ENCODE results near the gene ERBB4. TPM values are rescaled to one million over a fixed set of nuclear protein-coding genes. Genes with fewer than 3 reads are reported as not detected.

ERBB4 gene
- total and polyA plus RNA-seq, 10 of the 15 experiments (the other 5 are each of a cell fraction or from before 2014, with no cell fraction given) = under 0.01 to 0.23 (median 0.01) TPM; not detected in 4

DNA sequence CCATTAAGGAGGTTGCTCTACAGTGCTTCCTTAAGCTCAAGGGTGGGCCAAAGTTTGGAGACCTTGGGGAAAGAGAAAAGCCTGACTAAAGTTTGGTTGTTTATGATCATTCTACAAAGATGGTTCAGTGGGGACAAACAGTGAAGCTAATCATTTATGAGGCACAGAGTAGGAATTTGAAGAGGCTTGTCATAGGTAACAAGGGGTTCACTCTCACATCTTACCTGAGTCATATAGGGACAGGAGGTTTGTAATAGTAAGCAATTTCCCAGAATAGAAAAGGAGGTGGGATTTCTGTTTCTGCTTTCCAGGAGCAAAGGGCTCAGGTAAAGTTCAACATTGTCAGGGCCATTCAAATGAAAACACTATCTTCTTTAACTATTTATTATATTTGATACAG is 1194.3 kb downstream of the ERBB4 start:
- DNase-seq (ENCODE audit: low read depth, low spot score) = no peak
- Histone ChIP-seq H3K79me2 (ENCODE audit: control insufficient read depth, insufficient read depth, low read length) (no peaks in the 10 kb centered on the region), H4K20me1 (ENCODE audit: control insufficient read depth, insufficient read depth) (no peaks in the 10 kb centered on the region), H3K4me2 (ENCODE audit: control insufficient read depth, insufficient read depth) (no peak overlapping the region), H3K27ac (ENCODE audit: control insufficient read depth, insufficient read depth) (no peak overlapping the region), H3K4me3 (no peak overlapping the region), H3K9me3 (replicated peaks; ENCODE audit: control insufficient read depth, insufficient read depth, low read length) (no peaks in the 10 kb centered on the region), H3K4me1 (ENCODE audit: control insufficient read depth, insufficient read depth, low read length) (no peaks in the 10 kb centered on the region), H3K9ac (ENCODE audit: control insufficient read depth, insufficient read depth, low read length) (no peak overlapping the region), H3K36me3 (ENCODE audit: control insufficient read depth in 2 of 2, insufficient read depth in 2 of 2, low read length in 1 of 2) (no peaks in the 10 kb centered on the region), H2AFZ (ENCODE audit: control insufficient read depth, low read depth, low read length) (no peak overlapping the region), H3K27me3 (replicated peaks in 1 of 2; ENCODE audit: control insufficient read depth in 2 of 2, insufficient read depth in 2 of 2, low read length in 1 of 2) (no peaks in the 10 kb centered on the region)
- no peak for ATAC-seq
- ChIA-PET SMC1A (ENCODE audit: uncharacterized antibody, unreplicated experiment) (interaction anchor here (1.1 kb wide), 1 partner anchor 10 kb away, joined by 3 read pairs; no protein-coding TSS in a partner anchor), RAD21 (ENCODE audit: unreplicated experiment) (no interaction called here), POLR2A (no interaction called here), CTCF (interaction anchor here (0.7 kb wide), 2 partner anchors 21 to 42 kb away, joined by 3 read pairs; no protein-coding TSS in a partner anchor)
- intact Hi-C loops (cut with micrococcal nuclease; ENCODE audit: unreplicated experiment) = no loop called here
- BruUV-seq (replicated peaks) = no TSS peak
- in situ Hi-C loops (cut with MboI) = no loop called here
- no peak for FAIRE-seq
- TF ChIP-seq RUNX3 (IDR thresholded peaks at IDR 0.05; ENCODE audit: low read length) (no peak), ZNF217 (IDR thresholded peaks at IDR 0.05) (no peak), E2F8 (IDR thresholded peaks at IDR 0.05; ENCODE audit: low read depth, partially characterized antibody) (no peak), CTCF (IDR thresholded peaks at IDR 0.05 in 2 of 3, conservative IDR thresholded peaks at IDR 0.05 in 1 of 3; ENCODE audit: control insufficient read depth in 2 of 3, extremely low read depth in 1 of 3, insufficient read depth in 1 of 3, low read depth in 3 of 3, low read length in 3 of 3) (no peak), BCLAF1 (IDR thresholded peaks at IDR 0.05) (no peak), RB1 (IDR thresholded peaks at IDR 0.05; ENCODE audit: borderline replicate concordance) (no peak), SMC3 (IDR thresholded peaks at IDR 0.05; ENCODE audit: borderline replicate concordance, low read length) (no peak), SMAD1 (IDR thresholded peaks at IDR 0.05; ENCODE audit: low read depth, partially characterized antibody) (no peak), MXI1 (IDR thresholded peaks at IDR 0.05; ENCODE audit: low read depth, low read length) (no peak), CEBPZ (IDR thresholded peaks at IDR 0.05; ENCODE audit: low read depth, low read length) (no peak)
- TF ChIP-seq, protein P1, sequence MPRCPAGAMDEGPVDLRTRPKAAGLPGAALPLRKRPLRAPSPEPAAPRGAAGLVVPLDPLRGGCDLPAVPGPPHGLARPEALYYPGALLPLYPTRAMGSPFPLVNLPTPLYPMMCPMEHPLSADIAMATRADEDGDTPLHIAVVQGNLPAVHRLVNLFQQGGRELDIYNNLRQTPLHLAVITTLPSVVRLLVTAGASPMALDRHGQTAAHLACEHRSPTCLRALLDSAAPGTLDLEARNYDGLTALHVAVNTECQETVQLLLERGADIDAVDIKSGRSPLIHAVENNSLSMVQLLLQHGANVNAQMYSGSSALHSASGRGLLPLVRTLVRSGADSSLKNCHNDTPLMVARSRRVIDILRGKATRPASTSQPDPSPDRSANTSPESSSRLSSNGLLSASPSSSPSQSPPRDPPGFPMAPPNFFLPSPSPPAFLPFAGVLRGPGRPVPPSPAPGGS (IDR thresholded peaks at IDR 0.05; ENCODE audit: borderline replicate concordance, insufficient read depth, low read depth, low read length, poor library complexity, severe bottlenecking) = no peak
